Erythroblast (primary cell): Measurements from ENCODE around the gene ERBB4.

Experiments
- DNase-seq, 2 experiments: peaks; one replicate each; lab custom pipeline; 2025; lab: John Stamatoyannopoulos, UW
- GATA1 ChIP-seq: IDR thresholded peaks from 2 replicates; pipeline ENCODE4 v1.6.1; 2011; ENCODE audit warnings: low read depth, mild to moderate bottlenecking, control low read depth, low read length, moderate library complexity
- POLR2A ChIP-seq: IDR thresholded peaks from 2 replicates; pipeline ENCODE4 v1.6.1; 2011; ENCODE audit warnings: mild to moderate bottlenecking, low read length

ERBB4 gene

GRCh38 chr2:211396815-211397214, 1141.8 kb downstream of the ERBB4 start:
- TF ChIP-seq GATA1: no peak
- no peak for TF ChIP-seq POLR2A
- no peak for DNase-seq

GRCh38 chr2:211391189-211391567, 1147.4 kb downstream of the ERBB4 start:
- TF ChIP-seq GATA1 (no peak), POLR2A (no peak)
- DNase-seq: no peak

- no peak for TF ChIP-seq POLR2A
- no peak for TF ChIP-seq GATA1
- DNase-seq: no peak
Measured at GRCh38 chr2:211390536-211391188, 1147.9 kb downstream of the ERBB4 start.

GRCh38 chr2:211387734-211388133, 1150.9 kb downstream of the ERBB4 start:
- no peak for TF ChIP-seq POLR2A
- TF ChIP-seq GATA1: no peak
- no peak for DNase-seq

- TF ChIP-seq POLR2A (no peak), GATA1 (no peak)
Measured at GRCh38 chr2:211380041-211380440, 1158.6 kb downstream of the ERBB4 start.

GRCh38 chr2:211376410-211376809, 1162.2 kb downstream of the ERBB4 start:
- no peak for TF ChIP-seq GATA1
- no peak for TF ChIP-seq POLR2A

More at GRCh38 chr2:211380041-211380440, 1158.6 kb downstream of the ERBB4 start:
- no peak for DNase-seq

GRCh38 chr2:211373203-211373602, 1165.4 kb downstream of the ERBB4 start:
- DNase-seq: no peak
- no peak for TF ChIP-seq GATA1
- no peak for TF ChIP-seq POLR2A

More at GRCh38 chr2:211376410-211376809, 1162.2 kb downstream of the ERBB4 start:
- no peak for DNase-seq

- TF ChIP-seq POLR2A: no peak
- no peak for TF ChIP-seq GATA1
- DNase-seq: no peak
Measured at GRCh38 chr2:211371465-211371864, 1167.1 kb downstream of the ERBB4 start.

GRCh38 chr2:211368467-211368866, 1170.1 kb downstream of the ERBB4 start:
- TF ChIP-seq GATA1 (no peak), POLR2A (no peak)
- no peak for DNase-seq

- TF ChIP-seq GATA1: no peak
- TF ChIP-seq POLR2A: no peak
- no peak for DNase-seq
Measured at GRCh38 chr2:211367711-211368110, 1170.9 kb downstream of the ERBB4 start.

GRCh38 chr2:211367293-211367692, 1171.3 kb downstream of the ERBB4 start:
- TF ChIP-seq POLR2A: no peak
- no peak for TF ChIP-seq GATA1
- DNase-seq: no peak

- DNase-seq: no peak
- TF ChIP-seq GATA1: no peak
Measured at GRCh38 chr2:211364911-211365310, 1173.7 kb downstream of the ERBB4 start.

GRCh38 chr2:211361383-211361782, 1177.2 kb downstream of the ERBB4 start:
- TF ChIP-seq POLR2A (no peak), GATA1 (no peak)
- no peak for DNase-seq

GRCh38 chr2:211359347-211359746, 1179.3 kb downstream of the ERBB4 start:
- no peak for TF ChIP-seq POLR2A
- TF ChIP-seq GATA1: no peak
- DNase-seq: no peak

- DNase-seq: no peak
- TF ChIP-seq GATA1: no peak
- no peak for TF ChIP-seq POLR2A
Measured at GRCh38 chr2:211358504-211358903, 1180.1 kb downstream of the ERBB4 start.
